ENCODE results near the gene LEMD1.

DNA sequence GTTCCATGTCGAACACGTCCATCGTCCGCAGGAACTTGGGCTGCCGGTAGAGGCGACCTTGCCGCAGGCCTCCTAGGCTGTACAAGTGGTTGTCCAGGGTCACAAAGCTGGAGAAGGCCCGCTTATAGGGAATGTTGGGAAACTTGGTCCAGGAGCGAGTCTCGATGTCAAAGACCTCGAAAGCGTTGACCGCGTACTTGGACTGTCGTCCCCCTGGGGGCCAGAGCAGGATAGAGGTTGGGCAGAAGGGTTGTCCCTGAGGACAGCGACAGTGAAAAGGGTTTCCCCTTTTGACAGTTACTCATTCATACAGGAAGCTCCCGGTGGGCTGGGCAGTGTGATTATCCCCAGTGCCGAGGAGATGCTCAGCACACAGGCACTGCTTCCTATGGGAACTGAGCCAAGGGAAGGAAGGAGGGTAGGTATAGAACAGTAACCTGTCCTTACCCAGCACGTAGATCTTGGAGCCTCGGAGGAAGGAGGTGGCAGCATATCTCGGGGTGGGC lies 82.6 kb downstream of the LEMD1 start:
- TF ChIP-seq, protein P1, sequence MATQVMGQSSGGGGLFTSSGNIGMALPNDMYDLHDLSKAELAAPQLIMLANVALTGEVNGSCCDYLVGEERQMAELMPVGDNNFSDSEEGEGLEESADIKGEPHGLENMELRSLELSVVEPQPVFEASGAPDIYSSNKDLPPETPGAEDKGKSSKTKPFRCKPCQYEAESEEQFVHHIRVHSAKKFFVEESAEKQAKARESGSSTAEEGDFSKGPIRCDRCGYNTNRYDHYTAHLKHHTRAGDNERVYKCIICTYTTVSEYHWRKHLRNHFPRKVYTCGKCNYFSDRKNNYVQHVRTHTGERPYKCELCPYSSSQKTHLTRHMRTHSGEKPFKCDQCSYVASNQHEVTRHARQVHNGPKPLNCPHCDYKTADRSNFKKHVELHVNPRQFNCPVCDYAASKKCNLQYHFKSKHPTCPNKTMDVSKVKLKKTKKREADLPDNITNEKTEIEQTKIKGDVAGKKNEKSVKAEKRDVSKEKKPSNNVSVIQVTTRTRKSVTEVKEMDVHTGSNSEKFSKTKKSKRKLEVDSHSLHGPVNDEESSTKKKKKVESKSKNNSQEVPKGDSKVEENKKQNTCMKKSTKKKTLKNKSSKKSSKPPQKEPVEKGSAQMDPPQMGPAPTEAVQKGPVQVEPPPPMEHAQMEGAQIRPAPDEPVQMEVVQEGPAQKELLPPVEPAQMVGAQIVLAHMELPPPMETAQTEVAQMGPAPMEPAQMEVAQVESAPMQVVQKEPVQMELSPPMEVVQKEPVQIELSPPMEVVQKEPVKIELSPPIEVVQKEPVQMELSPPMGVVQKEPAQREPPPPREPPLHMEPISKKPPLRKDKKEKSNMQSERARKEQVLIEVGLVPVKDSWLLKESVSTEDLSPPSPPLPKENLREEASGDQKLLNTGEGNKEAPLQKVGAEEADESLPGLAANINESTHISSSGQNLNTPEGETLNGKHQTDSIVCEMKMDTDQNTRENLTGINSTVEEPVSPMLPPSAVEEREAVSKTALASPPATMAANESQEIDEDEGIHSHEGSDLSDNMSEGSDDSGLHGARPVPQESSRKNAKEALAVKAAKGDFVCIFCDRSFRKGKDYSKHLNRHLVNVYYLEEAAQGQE (IDR thresholded peaks at IDR 0.05; ENCODE audit: insufficient read depth in 1 of 2, low read depth in 2 of 2, low read length in 2 of 2) = no peak
- no peak for TF ChIP-seq TAF1 (IDR thresholded peaks at IDR 0.05; ENCODE audit: borderline replicate concordance, insufficient read depth, low read length)
- TF ChIP-seq POLR2AphosphoS5 (IDR thresholded peaks at IDR 0.05; ENCODE audit: low read depth, low read length) = no peak
